GM19193 (cell line): ENCODE results near the gene ANXA2.

Experiments used
- POLR2A ChIP-seq: IDR thresholded peaks from 4 replicates; pipeline ENCODE4 v1.6.1; 2011; ENCODE audit not compliant: insufficient read depth, insufficient read length; ENCODE audit errors: extremely low read depth

ANXA2 gene

DNA sequence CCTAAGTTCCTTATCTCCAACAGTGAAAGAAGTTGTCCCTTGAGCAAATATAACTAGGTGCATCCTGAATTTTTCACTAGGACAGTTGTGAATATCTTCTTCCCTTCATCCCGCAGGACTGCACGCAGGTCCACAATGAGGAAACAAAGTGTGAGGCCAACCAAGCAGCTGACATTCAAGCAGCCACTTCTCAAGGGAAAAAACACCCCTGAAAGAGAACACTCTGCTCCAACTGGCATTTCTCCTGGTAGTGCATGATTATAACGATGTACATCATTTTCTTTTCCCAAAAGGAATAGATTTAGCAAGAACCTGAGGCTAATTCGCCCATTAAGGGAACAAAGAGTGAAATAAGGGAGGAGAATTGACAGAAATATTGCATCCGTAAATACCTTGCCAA is 74.5 kb downstream of the ANXA2 start:
- no peak for TF ChIP-seq POLR2A

DNA sequence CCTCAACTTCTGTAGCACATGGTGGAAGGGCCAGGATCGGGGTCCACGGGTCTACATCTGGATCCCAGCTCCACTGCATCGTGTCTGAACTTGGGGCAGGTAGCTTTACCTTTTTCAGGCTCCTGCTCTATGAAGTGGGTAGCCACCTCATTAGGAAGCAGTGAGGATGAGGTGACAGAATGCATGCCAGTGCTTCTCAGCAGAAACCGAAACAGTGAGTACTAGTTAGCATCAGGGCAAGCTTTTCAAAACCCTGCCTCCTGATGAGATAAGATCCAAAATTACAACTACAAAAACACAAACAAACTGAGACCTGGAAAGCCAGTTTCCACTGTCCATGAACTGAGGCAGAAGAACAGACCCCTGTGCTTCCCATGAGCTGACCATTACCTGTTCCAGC is 77.4 kb downstream of the ANXA2 start:
- no peak for TF ChIP-seq POLR2A

DNA sequence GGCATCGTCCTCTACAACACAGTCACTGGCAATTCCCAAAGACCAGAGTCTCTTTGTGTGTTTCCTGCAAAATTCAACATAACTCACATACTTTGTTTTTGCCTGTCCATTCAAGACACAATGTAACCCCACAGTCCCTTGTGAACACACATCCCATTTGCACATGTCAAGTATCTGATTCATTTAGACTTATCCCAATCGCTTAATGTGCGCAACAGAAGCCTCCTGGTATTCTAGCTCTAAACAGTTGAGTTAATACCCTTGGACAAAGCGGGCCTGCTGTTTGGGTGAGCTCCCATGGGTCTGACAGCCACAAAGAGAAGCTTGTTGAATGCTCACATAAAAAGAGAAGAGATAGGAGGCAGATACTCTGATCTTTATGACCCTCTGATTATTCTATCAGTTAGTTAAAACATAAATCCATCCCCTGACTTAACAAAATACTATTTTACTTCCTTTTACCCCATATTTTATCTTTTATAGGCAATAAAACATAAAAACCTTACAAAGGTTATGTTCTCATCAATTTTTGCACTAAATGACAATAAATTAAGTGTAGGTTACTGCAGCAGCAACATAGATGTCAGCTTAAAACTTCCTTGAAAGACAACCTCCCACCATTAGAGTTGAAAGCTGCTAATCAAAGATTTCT is 79.4 kb downstream of the ANXA2 start:
- TF ChIP-seq POLR2A, result no peak

DNA sequence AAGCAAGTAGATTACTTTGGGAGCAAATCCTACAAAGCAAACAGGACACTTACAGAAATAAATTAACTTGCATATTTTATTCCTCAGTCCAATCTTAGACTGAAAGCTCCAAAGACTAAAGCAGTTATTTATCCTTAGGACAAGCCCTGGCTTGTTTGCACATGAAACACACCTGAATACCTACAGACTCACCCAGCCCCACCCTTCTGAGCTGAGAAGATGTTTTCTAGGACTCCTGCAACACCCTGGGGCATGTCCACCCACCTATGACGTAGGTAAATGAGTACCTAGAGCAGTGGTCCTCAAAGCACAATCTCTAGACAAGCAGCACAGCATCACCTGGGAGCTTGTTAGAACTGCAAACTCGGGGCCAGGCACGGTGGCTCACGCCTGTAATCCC is 80.8 kb downstream of the ANXA2 start:
- no peak for TF ChIP-seq POLR2A

DNA sequence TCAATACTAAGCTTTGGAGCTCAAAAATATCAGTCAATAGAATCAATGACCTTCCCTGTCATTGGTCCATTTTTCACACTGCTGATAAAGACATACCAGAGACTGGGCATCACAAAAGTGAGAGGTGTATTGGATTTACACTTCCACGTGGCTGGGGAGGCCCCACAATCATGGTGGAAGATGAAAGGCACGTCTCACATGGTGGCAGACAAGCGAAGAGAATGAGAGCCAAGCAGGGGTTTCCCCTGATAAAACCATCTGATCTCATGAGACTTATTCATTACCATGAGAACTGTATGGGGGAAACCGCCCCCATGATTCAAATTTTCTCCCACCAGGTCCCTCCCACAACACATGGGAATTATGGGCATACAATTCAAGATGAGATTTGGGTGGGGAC is 81.9 kb downstream of the ANXA2 start:
- TF ChIP-seq POLR2A, result no peak

DNA sequence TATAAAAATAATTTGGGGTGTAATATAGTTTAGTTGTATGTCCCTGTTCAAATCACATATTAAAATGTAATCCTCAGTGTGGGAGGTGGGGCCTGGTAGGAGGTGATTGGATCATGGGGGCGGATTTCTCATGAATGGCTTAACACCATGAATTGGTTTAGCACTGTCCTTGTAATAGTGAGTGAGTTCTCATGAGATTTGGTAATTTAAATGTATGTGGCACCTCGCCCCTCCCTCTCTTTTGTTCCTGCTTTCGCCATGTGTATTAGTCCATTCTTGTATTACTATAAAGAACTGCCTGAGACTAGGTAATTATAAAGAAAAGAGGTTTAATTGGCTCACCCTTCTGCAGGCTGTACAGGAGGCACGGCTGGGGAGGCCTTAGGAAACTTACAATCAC is 83.9 kb downstream of the ANXA2 start:
- TF ChIP-seq POLR2A, result no peak

DNA sequence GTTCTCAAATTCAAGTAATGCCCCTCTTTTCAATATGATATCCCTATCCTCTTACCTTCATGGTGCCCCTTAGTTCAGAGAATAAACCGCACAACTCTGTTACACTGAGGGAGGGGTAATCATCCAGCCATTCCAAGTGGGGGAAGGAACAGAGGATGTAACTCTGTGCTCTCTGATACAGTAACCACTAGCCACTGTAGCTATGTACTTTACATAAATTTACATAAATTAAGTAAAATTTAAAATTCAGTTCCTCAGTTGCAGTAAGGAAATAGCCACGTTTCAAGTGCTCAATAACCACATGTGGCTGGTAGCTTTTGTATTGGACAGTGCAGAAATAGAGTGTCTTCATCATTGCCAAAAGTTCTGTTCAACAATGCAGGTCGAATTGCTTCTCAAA is 90.8 kb downstream of the ANXA2 start:
- TF ChIP-seq POLR2A, result no peak

DNA sequence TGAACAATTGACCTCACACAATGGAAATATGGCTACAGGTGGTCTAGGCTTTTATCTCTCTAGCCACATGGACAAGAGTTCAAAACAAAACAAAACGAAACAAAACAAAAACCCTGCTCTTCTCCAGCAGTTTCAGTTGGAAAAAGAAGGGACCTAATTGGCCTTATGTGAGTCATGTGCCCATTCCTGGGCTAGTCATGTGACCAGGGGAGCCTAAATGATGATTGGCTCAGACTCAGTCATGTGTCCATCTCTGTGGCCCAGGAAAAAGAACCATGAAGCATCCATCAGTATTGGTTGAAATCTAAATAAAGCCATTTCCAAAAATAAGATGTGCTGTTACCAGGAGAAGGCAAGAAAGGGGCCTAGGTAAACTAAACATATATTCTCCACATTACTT is 96.8 kb downstream of the ANXA2 start:
- no peak for TF ChIP-seq POLR2A

DNA sequence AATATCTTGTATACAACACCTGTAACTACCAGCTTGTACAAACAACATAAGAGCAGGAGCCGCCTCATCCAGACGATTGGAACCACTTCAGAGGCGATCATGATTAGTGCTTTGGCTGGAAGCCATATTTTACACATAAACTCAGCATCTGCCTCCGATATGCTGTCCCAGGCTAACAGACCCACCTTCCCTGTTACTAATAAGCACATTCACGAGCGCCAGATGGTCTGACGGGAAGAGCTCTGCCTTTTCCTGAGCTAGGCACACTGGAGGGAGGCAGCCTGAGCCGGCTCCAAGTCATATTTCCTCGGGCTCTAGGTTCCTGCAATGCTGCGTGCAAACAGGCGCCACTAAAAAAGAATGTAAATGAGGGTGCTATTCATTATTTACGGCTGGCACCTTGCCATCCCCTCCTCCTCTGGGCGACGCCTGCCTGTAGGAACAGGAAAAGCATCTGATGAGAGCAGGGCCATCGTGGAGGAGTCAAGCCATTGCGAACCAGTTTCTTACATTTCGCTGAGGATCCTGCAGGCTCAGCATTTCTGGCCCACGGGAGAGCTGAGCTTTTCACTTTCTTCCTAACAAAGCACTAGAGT is 98.2 kb downstream of the ANXA2 start:
- no peak for TF ChIP-seq POLR2A
